Esophagus squamous epithelium (tissue), 4 donors: ENCODE data around the gene PLCXD3.

Experiments
- POLR2A ChIP-seq, 4 donors: fragments of 450-650 bp; IDR thresholded peaks; one replicate each; pipeline ENCODE4 v1.6.1; 2017; ENCODE audit warnings: antibody characterized with exemption in 4 of 4, mild to moderate bottlenecking in 4 of 4, moderate library complexity in 3 of 4
- TF ChIP-seq, protein P1 (sequence below), 6 experiments: fragments of 450-650 bp in 4 of 6; fragments of 200-600 bp in 2 of 6; sonication (generic) in 2 of 6; IDR thresholded peaks; one replicate each; pipeline ENCODE4 v1.5.1; 2016 to 2019; ENCODE audit warnings: antibody characterized with exemption in 6 of 6, mild to moderate bottlenecking in 4 of 6, moderate library complexity in 4 of 6

DNA sequence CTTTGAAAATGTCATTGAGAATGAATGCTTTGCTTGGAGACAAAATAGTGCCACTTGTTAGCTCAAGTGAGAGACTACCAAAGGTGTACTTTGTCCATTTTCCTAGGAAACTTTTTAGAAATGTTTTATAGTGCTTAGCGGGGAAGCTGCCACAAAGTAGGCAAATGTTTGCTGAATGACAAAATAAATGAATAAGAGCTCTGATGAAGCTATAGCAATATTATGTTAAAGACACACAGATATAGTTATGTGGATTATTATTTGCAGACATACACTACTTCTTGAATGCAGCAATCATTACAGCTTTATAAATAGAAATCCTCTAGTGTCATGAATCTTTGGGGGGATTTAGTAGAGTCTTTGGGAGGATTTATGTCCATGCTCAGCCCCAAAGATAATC, 204.4 kb downstream of the PLCXD3 start:
- TF ChIP-seq, protein P1, sequence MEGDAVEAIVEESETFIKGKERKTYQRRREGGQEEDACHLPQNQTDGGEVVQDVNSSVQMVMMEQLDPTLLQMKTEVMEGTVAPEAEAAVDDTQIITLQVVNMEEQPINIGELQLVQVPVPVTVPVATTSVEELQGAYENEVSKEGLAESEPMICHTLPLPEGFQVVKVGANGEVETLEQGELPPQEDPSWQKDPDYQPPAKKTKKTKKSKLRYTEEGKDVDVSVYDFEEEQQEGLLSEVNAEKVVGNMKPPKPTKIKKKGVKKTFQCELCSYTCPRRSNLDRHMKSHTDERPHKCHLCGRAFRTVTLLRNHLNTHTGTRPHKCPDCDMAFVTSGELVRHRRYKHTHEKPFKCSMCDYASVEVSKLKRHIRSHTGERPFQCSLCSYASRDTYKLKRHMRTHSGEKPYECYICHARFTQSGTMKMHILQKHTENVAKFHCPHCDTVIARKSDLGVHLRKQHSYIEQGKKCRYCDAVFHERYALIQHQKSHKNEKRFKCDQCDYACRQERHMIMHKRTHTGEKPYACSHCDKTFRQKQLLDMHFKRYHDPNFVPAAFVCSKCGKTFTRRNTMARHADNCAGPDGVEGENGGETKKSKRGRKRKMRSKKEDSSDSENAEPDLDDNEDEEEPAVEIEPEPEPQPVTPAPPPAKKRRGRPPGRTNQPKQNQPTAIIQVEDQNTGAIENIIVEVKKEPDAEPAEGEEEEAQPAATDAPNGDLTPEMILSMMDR (IDR thresholded peaks at IDR 0.05), result no peak
- no peak for TF ChIP-seq POLR2A (IDR thresholded peaks at IDR 0.05)
